Epithelial cell of proximal tubule (primary cell): Measurements from ENCODE around the gene UNKL. TPM values are rescaled to one million over a fixed set of nuclear protein-coding genes. Genes with fewer than 3 reads are reported as not detected.
"Not testable (repeated sequence)": the region's sequence is repeated elsewhere in the genome, so short reads cannot be mapped to it uniquely, and the experiment has no call there.

Experiments
- DNase-seq: peaks from one replicate; pipeline ENCODE4 v3.0.0-alpha.2; 2011; ENCODE audit warnings: low read depth
- H3K4me3 ChIP-seq: 2 replicates; pipeline ENCODE4 v1.5.1; 2011; ENCODE audit warnings: low read depth, mild to moderate bottlenecking, low read length
- CTCF ChIP-seq: conservative IDR thresholded peaks from 2 replicates; pipeline ENCODE4 v1.5.1; 2012; ENCODE audit warnings: low read depth, mild to moderate bottlenecking, low read length
- total RNA-seq: library from RNA; depleted of rRNA; stranded (reverse); fragments of >200 nt; gene quantifications from 2 replicates; pipeline ENCODE4 v1.2.3, GENCODE V29; 2015

UNKL gene
- total RNA-seq, 1 donor from 2014 or later = 20.1 TPM

GRCh38 chr16:1331712-1332617, 82.5 kb downstream of the UNKL start:
- H3K4me3 ChIP-seq = peak overlapping the region; percentile 48
- TF ChIP-seq CTCF = no peak
- DNase-seq = peak; percentile 40

GRCh38 chr16:1330931-1331711, 83.4 kb downstream of the UNKL start:
- TF ChIP-seq CTCF = no peak
- no peak for DNase-seq
- H3K4me3 ChIP-seq = peak overlapping the region; percentile 48

DNA sequence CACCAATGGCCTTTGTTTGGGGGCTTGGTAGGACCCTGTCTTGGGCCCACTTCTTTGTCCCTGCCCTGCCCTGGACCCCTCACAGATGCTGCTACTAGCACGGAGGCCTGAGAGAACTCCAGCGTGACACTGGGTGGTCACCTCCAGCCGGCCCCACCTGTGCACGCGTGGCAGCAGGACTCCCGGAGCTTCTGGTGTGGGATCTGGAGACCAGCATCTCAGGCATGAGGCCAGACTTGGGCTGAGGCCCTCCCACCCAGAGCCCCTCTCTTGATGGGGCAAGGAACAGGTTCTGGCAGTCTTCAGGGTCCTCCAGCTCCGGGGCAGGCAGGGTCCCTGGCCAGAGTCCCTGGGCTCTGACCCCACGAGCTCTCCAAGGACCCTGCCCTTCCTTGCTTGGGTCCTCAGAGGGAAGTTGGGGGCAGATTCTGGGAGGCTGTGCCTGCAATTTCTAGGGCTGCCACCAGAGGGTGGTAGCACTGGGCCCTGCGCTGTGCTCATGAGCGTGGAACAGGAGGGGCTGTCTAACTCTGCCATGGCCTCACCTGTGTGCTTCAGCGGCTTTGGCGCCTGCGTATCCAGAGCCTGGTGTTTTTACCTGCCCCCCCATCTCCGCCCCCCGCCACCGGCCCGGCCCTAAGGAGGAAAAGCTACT, 84.1 kb downstream of the UNKL start:
- H3K4me3 ChIP-seq = no peak overlapping the region
- TF ChIP-seq CTCF = peak; percentile 57
- DNase-seq = no peak

- DNase-seq, H3K4me3 ChIP-seq: not testable (repeated sequence)
Observed at GRCh38 chr16:1328961-1329360, 85.5 kb downstream of the UNKL start.

GRCh38 chr16:1328136-1328535, 86.4 kb downstream of the UNKL start:
- not testable (repeated sequence) for H3K4me3 ChIP-seq, DNase-seq

DNA sequence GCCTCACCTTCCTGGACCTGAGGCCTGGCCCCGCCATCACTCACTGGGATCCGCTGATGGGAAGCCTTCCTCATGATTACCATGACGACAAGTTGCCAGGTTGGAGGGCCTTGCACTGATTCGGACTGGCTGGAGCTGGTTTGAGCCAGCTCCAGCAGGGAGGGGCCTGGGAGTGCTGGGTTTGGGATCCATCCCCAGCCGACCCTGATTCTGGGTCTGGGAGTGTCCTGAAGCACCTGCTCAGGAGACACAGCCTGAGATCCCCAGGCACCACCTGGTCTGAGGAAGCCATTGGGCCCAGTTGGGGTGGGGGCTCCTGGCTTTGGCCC, 86.9 kb downstream of the UNKL start:
- H3K4me3 ChIP-seq = no peak overlapping the region
- no peak for TF ChIP-seq CTCF
- no peak for DNase-seq

GRCh38 chr16:1326946-1327618, 87.4 kb downstream of the UNKL start:
- no peak overlapping the region for H3K4me3 ChIP-seq
- no peak for DNase-seq
- TF ChIP-seq CTCF = no peak
